HL-60/S4 treated with retinoic acid at 250 ng/mL for 4 days and 3 days (cell line): ENCODE data around the gene PRKAG1.

Experiments used
- in situ Hi-C: fragments of 300-500 bp; cut with MboI; formaldehyde crosslinking; loops from 2 replicates; pipeline ENCODE4 v1.7.0; 2022; ENCODE audit warnings: low sequenced_read_pairs

The PRKAG1 gene

DNA sequence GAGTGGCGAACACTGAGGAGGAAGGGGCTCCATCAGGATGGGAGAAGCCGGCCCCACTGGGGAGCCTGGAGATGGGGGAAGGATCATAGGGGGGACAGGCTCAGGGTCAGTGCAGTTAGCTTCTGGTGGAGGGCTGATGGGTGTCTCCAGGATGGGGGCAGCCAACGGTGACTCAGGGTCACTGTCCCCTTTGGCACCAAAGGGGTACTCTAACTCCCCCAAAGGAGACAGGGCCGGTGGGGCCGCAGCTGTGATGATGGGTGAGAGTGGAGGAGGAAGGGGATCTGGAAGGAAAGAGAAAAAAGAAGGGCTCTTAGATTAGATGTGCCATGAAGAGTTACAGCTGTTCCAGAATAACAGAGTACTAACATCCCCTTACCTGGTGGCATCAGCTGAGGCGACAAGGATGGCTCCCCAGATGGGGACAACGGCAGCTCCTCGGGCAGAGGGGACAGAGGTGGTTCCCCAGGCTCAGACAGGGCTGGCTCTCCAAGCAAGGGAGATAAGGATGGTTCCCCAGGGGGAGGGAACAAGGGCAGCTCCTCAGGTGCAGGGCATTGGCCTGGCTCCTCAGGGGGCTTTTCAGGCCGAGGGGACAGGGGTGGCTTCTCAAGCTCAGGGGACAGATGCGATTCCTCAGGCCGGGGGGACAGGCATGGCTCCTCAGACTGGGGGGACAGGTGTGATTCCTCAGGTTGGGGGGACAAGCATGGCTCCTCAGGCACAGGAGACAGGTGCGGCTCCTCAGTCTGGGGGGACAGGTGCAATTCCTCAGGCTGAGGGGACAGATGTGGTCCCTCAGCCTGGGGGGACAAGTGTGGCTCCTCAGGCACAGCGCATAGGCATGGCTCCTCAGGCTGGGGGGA lies 32.2 kb upstream of the PRKAG1 start:
- in situ Hi-C loops: no loop called here

DNA sequence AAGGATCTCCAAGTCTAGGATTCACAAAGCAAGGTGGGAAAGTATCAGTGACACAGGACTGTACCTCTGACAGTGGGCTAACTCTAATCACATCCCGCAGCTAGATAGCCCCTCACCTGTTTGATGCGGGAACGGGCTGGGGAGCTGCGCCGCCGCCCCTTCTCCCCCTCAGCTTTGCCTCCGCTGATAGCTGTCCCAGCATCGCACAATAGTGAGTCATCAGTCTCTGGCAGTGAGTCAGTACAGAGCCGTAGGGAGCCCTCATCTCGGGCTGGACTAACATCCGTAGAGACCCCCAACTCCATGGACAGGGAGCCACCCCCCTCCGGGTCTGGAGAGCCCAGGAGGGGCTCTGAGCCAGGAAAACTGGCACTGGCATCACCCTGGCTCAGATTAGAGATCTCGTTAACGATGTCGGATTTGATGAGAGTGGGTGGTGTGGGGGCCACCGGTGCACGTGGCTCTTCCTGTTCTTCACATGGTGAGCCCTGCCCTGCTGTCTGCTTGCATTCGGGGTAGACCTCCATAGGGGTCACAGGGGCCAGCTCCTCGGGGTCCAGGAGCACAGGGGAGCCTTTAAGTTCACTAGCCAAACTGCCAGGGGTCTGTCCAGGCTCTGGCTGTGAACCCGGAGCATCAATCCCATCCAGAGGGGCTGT lies 31.1 kb upstream of the PRKAG1 start:
- in situ Hi-C loops: no loop called here

DNA sequence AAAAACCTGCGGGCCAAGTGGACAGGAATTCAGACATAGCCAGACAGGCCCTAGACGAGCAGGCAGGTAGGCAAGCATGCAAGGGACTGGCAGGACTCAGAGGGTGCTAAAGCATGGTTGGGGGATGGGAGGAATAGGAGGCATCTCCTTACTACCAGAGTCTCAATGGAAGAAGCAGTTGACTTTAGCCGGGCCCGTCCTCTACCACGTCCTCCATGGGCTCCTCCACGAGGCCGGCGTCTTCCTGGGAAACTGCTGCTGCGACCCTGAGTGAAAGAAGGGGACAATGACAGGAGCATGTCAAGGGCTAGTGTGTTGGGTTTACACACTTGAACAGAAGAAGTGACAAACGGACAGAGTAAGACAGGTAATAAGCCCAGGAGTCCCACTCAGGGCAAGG lies 30.4 kb upstream of the PRKAG1 start:
- in situ Hi-C loops: no loop called here

DNA sequence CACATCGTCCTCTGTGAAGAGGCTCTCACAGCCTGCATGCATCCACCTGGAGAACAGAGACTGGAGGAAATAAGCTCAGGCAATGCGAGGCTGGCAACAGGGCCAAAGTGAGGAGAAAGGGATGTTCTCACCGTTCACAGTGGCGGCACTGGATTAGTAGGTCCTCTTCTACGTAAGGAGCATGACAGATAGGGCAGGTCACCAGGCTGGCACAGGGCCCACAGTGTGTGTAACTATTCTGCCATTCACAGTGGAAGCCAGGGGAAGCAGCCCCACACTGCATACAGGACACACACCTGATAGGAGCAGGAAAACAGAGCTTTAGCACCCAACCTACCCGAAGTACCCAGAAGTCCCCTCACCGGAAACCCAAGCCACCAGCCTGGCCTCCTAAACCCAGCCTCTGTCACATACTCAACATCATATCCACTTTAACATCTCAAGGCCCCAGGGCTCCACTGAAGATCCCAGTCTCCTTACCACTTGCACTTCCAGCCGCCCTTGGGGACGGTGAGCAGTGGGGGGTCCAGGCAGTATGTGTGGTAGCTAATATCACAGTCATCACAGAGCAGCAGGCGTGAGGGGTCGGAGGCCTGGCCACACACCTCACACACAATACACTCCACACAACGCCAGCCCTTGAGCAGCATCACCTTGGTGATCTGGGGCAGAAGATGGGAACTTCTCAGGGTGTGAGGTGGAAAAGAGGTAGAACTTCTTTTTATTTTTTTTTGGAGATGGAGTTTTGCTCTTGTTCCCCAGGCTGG lies 27.7 kb upstream of the PRKAG1 start:
- in situ Hi-C loops: no loop called here

DNA sequence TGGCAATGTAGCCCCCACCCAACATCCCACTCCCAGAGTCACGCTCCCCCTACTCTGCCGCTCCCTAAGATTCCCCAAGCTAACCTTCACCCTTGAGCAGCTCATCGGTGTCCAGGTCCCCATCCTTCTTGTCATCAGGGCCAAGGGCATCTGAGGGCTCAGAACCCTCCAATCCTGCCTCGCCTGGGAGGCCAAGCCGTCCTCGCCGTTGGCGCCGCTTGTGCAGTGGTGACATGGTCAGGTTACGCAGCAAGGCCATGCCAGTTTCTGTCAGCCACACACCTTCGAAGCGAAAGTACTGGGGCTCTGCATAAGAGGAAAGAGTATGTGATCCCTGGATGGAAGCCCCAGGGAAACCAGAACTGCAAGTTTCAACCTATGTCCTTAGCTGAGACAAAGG lies 26.1 kb upstream of the PRKAG1 start:
- in situ Hi-C loops: no loop called here

DNA sequence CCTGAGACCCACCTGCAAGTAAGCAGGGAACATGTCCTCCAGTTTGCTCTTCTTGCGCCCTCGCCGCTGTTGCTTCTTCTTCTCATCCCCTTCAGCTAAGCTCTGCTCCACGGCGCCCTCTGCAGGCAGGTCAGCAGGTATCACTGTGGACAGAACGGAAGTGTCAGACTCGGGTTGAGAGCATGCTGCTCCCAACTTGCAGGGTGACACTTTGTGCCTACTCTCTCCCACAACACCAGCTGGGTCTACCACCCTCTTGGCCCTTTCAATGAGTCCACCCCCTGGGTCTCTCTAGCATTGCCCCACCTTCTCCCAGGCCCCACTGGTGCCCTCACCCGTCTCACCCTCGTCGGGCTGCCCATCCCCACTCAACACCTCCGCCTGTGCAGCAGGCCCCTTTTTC lies 25.3 kb upstream of the PRKAG1 start:
- in situ Hi-C loops: no loop called here

DNA sequence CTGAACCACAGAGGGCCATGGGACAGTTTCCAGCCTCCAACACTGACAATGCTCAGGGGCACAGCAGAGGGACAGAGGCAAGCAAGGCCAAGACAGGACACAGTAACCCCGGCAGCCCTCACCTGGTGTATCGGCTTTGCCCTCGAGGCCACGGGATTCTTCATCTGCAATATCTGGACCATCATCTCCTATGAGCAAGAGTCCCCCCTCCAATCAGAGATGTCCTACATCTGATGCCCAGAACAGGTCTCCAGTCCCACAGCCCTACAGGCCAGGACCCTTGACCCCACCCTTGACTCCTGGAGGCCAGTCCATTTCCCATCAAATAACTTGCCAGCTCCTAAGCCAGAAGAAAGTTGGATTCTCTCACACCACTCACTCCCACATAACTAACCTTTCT lies 24.7 kb upstream of the PRKAG1 start:
- in situ Hi-C loops: no loop called here

DNA sequence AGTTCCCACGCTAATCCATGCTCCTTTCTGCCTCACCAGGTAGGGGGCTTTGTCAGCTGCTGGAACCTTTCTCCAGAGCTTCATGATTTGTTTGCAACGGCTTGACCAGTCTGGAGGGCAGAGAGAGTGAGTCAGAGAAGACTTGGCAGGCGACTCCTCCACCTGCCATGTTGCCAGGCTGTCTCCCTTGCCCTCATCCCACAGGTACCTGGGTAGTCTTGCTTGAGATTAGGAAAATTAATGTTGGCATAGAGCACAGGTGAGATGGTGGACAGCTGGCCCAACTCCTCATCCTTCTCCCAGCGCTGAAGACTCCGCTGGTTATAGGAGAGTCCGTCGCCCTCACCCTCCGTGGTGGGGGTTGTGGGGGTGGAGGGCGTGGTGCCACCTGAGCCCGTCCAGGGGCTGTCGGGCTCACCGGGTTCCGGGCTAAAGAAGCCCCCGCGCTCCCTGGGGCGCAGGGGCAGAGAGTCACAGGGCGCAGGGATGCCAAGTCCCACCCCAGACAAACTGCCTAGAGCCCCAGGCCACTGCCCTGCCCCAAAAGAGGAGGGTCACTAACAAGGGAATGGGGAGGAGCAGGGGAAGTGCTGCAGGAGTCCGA lies 23.4 kb upstream of the PRKAG1 start:
- in situ Hi-C loops: no loop called here

DNA sequence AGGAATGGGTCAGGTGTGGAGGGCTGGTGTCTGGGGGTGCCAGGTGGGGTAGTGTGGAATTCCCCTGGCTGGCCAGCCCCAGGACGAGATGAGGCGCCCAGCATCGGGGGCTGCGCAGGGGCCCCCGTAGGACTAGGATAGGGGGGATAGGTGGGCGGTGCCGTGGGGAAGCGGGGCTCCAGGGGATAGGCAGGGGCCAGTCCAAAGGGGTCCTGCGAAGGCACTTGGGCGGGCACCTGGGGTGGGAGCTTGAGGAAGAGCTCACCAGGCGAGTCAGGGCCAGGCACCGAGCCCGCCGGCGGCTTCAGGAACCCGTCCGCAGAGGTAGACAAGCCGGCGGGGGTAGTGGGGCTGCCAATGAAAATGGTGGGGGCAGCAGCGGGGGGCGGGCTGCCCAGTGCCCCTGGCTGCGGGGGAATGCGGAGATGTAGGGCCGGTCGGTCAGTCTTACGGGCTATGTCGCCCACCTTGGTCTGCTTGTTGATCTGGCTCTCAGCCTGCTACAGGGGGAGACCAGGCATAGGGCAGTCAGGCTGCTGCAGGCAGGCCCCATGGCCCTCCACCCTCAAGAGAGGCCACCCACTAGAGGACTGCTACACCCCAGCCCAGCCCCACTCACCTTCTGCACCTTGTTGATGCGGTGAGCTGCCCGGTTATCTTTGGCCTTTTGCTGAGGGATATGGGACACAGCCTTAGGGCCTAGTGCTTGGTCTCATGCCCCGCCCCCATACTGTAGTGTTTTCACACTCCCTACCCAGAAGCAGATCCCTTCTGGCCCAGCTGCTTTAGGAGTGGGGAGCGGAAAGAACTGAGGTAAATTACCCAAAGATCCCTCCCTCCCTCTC lies 22.7 kb upstream of the PRKAG1 start:
- in situ Hi-C loops: no loop called here

DNA sequence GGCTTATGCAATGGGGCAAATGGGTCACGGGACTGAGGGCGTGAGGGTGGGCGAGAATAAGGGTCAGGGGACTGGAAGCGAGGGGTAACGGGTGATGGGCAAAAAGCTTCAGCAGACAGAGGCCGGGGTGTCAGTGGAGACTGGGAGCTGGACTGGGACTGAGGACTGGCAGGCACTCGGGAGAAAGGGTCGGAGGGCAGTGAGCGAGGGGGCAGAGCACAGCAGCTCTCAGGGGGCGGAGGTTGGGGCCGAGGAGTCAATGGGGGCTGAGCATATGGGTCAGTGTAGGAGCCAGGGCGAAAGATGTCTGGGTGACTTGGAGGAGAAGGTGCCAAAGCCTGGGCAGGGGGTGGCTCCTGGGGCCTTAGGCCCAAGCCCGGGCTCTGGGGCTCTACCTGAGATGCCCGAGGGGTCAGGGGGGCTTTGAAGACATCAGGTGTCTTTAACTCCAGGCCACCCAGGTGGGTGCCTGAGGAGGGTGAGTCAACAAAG lies 21.8 kb upstream of the PRKAG1 start:
- in situ Hi-C loops: no loop called here

DNA sequence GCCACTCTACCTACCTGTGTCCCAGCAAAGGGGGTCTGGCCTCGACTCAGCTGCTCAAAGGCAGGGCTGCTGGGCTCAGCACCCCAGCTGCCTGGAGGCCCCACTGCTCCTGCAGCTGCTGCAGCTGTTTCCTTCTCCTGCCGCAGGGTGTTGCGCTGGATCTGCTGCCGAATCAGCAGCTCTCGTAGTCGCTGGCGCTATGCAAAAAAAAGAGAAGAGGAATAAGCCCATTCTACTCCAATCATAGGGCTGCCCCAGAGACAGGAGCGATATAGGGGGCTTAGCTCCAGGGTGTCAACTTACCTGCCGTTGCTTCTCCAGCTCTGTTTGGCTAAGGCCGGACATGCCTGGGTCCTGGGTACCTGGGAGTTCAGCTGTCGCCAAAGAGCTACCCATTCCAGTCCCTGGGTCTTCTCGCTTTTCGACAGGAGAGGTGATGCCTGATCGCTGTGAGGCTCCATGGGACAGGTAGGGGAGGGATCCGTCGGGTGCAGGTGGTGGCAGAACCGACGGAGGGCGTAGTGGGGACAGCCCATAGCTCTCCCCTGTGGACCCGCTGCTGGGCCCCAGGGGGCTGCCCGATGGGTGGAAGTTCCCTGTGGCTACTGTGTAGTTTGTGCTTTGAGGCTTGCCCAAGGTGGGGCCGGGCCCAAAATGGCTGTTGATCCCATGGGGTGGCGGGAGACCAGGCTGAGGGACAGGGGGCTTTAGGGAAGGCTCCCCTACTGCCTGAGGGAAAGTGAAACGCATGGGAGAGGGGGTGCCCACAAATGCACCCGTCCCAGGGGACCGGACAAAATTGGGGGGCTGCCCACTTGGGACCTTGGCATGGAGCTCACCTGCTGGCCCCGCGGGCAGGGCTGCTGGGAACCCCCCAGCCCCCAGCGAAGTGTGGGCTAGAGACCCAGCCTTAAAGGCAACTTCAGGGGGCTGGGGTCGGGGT lies 21.1 kb upstream of the PRKAG1 start:
- in situ Hi-C loops: no loop called here

DNA sequence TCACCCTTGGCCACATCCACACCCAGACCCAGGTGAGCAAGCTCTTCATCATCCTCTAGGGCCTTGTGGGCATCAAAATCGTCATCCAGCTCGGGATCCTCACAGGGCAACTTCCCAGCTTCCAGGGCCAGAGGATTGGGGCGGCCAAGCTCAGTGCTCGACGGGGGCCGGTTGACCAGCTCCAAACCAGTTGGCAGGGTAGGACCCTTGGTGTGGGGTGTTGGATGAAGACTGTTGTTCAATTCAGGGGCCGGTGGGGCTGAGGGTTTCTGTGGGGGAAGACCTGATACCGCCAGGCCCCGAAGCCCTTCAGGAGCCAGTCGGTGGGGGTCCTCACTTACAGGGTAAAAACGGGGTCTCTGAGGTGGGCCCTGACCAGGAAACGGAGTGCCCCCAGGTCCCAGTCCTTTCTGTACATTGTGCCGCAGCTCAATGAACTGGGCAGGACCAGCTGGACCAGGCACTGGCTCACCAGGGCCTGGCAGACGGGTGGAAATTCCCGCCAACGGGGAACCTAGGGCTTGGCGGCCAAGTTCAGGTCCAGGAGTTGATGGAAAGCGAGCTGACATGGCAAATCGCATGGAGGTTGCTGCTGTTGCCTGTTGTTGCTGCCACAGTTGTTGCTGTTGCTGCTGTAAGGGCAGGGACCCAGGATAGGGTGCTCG lies 19.8 kb upstream of the PRKAG1 start:
- in situ Hi-C loops: no loop called here

DNA sequence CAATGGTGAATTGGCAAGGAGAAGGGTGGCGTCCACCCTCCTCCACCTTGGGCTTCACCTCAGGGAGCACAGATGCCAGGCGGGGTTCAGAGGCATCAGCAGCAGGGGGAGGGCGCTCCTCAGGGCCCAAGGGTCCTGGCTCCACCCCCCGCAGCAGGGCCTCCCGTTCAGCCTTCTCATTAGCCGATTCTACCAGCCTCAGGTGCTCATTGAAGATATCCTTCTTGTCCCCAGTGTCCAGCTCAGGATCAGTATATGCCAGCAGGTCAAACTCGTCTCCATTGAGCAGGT lies 19.3 kb upstream of the PRKAG1 start:
- in situ Hi-C loops: no loop called here

DNA sequence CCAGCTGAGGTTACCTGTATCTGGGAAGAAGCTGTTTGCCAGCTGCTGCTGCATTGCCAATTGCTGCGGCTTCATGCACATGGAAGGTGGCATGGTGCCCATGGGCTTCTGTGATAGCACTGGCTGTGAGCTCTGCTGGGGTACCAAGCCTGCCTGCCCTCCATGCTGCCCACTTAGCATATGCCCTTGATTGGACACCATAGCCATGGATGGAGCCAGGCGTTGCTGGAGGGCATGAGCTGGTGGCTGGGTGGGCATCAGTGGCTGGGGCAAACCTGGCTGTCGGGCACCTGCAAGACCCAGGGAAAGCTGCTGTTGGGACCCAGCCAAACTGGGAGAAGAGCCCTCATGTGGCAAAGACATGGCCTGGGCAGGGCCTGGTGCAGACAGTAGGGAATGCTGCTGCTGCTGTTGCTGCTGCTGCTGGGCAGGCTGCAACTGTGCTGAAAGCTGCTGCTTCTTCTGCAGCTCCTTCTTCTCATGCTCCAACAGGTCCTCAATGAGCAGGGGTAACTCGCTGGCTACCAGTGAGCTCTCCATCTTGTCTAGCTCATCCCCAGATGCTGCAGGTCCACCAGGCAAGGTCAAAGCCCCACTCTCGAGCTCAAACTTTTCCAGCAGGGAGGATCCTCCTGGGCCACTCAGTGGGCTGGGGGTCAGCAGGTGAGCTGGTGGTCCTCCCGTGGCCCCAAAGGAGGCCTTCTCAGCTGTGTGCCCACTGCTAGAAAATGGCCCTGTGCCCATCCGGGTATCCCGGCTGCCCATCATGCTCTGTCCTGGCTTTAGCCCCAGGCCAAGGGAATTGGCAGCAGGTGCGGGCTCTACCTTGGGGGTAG lies 18.8 kb upstream of the PRKAG1 start:
- in situ Hi-C loops: no loop called here

DNA sequence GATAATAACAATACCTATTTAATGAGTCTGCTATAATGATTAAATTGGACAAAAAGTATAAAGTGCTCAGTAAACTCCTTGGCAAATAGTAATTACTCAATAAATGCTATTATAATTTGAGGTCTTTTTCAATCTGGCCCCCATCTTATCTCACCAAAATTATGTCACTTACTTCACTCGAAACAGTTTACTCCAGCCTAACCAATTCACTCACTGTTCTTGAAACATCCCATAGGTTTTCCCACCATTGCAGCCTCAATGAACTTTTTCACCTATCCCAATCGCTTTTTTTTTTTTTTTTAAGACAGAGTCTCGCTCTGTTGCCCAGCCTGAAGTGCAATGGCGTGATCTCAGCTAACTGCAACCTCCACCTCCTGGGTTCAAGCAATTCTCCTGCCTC lies 17.5 kb upstream of the PRKAG1 start:
- in situ Hi-C loops: no loop called here

DNA sequence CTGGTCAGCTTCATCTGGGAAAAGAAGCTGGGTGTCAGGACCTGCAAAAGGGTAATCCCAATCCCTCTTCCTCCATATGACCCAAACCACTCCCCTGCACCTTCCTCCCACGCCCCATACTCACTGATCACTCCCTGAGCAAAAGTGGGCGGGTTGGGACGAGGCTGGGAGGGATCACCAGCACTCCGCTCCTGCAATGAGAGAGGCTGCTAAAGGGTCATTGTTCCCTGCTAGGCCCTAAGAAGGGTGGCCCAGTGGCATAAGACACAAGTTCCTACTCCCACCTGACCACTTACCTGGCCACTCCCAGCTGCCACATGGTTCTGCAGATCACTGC lies 15.7 kb upstream of the PRKAG1 start:
- in situ Hi-C loops: no loop called here

DNA sequence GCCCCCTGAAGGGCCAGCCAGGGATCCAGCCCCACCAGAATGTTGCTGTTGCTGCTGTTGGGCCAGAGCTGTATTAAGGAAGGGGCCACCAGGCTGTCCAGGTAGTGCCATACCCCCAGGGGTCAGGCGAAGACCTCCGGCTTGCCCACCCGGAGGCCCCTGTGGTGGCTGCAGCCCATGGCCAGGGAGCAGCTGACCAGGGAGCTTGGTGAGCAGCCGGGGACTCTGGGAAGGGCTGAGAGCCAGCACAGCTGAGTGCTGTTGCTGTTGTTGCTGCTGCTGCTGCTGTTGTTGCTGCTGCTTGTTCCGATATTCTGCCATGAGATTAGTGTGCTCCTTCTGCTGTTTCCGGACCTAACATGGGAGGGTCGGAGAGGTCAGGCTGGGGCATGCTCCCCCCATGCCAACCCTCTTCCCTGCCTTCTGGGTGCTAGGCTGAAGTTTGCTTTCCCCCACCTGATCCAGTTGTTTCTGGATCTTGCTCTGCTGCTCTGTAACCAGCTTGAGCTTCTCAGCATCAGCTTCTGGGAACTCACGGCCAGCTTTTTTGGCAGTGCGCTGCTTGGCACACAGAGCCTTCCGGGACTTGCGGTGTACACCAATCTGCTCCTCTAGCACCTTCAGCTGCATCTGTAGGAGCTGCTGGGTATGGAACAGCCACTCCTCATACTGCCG lies 15.2 kb upstream of the PRKAG1 start:
- in situ Hi-C loops: no loop called here
